ENCODE data around the gene BUB3. TPM values are rescaled to one million over a fixed set of nuclear protein-coding genes. Genes with fewer than 3 reads are reported as not detected.

Gene BUB3
- total RNA-seq, 1 donor from 2014 or later: 112 TPM

DNA sequence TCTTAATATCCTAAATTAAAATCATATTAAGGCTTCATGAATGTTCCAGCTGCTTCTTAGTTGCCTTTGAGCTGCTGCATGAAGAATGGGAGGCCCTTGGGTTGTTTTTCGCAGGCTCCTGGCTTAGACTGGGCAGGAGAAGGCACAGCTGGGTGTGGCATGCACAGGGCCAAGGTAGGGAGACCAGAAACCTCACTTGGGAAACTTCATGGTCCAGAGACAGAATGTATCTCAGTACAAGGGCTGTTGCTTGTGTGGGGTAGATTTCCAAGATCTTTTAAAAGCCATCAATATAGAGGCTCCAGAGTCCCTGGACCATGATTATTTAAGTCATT lies 49.9 kb downstream of the BUB3 start:
- no peak for DNase-seq

DNA sequence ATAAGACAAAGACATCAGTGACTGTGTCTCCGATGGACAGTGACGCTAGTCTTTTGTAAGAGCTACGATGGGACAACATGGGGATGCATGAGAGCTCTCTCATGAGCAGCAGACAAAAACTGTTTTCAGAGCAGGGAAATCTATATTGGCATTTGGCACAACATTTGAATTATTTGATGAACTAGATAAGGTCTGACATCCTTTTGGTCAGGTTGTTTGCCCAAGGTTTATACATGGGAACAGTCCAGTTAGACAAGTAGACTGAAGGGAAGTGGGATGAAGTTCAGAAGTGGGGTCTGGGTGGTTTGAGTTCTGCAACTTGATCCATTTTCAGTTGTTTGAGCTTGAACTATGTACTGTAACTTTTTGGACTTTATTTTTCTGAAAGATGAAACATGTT lies 50.8 kb downstream of the BUB3 start:
- DNase-seq: no peak

GRCh38 chr10:123212063-123212462 lies 57.9 kb downstream of the BUB3 start:
- DNase-seq: no peak

GRCh38 chr10:123212640-123213039 lies 58.4 kb downstream of the BUB3 start:
- DNase-seq: no peak

DNA sequence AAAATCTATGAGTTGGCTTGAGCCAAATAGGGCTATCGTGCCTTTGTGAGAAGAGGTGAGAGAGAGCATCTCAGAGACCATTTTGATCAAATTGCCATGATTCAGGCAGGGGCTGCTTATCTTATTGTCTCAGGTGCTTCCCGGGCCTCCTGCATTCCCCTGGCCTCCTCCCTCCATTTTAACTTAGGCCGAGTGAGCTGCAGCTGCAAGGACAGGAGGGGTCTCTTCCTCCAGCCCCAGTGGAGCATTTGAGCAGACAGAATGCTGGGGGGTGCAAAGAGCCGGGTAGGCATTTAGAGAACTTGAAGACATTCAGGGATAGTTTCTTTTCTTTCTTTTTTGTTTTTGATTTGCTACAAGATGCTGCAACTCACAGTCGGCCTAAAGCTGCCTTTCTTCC lies 59.0 kb downstream of the BUB3 start:
- no peak for DNase-seq

Other genes with a start within 250 kb of the BUB3 start
- gene FAM24A, start 243.8 kb upstream of the BUB3 start, total RNA-seq: not detected
- gene C10orf88, start 200.2 kb upstream of the BUB3 start, total RNA-seq: 31.8 TPM
- 12.9 TPM for gene PSTK, start 174.0 kb upstream of the BUB3 start, total RNA-seq
- 13.4 TPM for gene IKZF5, start 145.6 kb upstream of the BUB3 start, total RNA-seq
- 14.5 TPM for gene ACADSB, start 145.4 kb upstream of the BUB3 start, total RNA-seq
- gene HMX3, start 18.4 kb upstream of the BUB3 start, total RNA-seq: not detected
- gene HMX2, start 6.3 kb upstream of the BUB3 start, total RNA-seq: not detected

Data from occipital lobe (tissue), 2 donors.